Measurements from ENCODE around the gene FCRL5.
"Not testable (repeated sequence)": the region's sequence is repeated elsewhere in the genome, so short reads cannot be mapped to it uniquely, and the experiment has no call there.

The FCRL5 gene

DNA sequence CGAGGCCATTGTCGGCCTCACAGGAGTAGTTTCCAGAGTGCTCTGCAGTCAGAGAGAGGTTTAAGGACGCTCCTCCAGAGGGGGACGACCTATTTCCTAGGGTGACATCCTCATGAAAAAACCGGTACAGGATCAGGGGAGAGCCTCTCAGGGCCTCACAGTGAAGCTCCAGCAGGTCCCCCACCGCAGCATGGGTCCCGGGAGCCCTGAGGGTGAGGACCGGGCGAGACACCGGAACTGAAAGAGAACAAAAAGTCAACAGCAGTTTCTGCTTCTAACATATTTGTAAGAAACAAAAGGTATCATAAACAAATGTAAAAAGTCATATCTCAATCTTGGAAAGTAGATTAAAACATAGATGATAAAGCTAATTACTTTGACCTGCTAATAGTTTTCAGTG lies 31.3 kb downstream of the FCRL5 start:
- no peak for DNase-seq

DNA sequence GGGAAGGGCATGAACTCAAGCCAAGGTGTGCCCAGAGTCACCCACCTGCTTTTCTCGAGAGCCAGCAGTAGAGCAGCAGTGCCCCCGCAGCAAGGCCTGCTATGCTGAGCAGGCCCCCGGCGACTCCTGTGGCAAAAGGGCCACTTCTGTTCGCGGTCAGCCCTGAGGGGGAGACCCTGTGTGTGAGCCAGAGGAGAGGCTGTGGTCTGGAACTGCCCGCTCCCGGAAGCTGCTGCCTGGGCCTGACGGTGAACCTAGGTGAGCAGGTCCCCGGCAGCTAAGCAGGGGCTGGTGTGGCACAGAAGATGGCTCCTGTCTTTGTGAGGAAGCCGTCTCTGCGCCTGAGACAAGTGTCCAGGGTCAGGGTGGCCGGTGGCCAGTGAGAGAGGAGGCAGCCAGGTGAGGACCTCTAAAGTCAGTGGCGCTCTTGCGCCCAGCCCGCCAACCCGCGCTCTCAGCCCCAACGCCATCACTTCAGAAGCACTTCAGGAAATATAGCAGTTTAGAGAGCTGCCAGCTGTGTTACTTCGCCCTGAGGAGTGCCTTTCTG lies 31.9 kb downstream of the FCRL5 start:
- DNase-seq, result no peak

DNA sequence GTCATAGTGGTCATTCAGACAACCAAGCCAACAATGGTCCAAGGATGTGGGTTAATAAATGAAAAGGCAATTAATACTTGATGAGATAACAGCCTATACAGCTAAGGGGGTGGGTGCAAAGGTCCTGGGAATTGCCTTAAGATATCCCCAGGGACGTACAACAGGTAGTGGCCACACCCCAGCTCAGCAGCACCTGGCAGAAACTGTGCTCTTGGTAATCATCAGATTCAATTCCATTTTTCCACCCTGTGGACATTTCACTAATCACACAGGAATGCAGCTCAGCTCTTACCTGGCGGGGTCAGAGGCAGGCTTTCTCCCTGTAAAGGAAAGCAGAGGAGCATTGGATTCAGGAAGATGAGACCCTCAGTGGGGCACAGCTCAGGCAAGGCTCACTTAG lies 32.9 kb downstream of the FCRL5 start:
- no peak for DNase-seq

DNA sequence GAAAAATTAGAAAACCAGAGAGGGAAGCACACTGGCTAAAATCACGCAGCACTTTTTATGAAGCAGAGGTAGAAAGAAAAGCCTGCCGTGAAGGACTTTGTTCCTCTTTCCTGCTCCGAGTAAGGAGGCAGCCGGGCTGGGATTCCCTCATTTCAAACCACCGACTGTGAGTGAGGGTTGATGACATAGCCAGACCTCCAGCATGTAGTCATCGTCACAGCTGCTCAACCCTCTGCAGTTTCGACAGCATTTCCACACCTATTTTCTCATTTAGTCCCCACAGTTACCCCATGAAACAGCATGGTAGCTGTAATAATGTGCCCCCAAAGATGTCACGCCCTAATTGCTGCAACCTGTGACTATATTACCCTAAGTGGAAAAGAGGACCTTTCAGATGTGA lies 35.3 kb downstream of the FCRL5 start:
- DNase-seq, result no peak

DNA sequence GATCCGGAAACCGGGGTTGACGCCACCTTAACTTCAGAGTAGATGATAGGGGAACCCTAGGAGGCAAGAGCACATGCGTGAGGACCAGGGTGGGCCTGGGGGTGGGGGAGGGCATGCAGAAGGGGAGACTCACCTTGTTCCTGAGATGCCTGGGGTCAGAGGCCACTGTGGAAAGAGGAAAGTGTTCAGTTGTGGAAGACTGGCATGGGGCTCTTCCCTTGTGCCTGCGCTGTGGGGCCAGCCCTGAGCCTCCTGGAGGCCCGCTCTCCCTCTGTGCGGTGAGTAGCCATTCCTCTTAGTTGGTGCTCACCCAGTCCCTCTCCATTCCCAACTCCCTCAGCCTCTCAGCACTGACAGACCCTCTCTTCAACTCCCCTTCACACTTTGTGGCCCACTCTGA lies 36.6 kb downstream of the FCRL5 start:
- DNase-seq, result no peak

DNA sequence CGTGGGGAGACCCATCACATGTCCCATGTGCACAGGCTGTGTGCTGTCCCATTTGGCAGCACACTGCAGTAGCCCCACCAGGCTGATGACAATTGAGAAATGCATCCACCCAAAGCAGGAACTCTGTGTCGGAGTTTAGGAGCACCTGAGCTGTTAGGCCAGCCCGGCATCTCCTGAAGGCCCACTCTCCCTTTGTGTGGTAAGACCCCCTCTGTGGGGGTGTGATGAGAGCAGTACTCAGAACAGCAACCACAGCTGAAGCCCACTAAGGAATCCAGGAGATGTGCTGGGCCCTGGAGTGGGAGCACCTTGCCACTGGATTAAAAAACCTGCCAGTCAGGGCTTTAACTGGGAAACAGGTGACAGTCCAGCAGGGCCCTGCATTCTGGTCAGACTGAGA lies 37.2 kb downstream of the FCRL5 start:
- DNase-seq, result no peak

DNA sequence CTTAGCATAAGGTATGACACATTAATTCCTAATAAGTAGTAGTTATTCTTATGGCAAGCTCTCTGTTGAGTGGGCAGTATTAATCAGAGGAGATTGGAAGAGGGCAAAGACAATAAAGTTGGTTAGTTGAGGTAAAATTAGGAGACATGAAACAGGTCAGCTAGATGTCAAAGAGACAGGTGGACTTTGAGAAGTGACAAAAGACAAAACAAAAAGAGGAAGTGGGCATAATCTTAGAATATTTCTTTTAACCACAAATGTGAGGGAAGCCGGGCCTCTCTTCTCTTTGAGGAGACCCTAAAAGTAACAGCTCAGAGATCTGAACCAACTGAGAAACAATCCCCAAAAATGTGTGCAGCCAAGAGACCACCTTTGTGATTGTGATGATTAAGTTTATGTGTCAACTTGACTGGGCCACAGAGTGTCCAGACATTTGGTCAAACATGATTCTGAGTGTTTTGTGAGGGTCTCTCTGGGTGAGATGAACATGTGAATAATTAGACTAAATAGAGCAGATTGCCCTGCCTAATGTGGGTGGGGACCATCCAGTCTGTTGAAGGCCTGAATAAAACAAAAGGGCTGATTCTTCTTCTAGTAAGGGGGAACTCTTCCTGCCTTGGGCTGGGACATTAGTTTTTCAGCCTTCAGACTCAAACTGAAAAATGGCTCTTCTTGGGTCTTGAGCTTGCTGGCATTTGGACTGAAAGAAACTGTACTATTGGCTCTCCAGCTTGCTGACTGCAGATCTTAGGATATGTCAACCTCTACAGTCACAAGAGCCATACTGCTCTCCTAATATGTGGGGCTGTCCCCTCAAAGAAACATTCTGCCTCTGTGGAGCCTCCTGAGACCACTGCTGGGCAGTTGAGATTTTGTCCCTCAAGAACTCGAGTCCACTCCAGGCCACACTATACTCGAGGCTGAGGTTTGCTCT lies 40.0 kb downstream of the FCRL5 start:
- no peak for DNase-seq

DNA sequence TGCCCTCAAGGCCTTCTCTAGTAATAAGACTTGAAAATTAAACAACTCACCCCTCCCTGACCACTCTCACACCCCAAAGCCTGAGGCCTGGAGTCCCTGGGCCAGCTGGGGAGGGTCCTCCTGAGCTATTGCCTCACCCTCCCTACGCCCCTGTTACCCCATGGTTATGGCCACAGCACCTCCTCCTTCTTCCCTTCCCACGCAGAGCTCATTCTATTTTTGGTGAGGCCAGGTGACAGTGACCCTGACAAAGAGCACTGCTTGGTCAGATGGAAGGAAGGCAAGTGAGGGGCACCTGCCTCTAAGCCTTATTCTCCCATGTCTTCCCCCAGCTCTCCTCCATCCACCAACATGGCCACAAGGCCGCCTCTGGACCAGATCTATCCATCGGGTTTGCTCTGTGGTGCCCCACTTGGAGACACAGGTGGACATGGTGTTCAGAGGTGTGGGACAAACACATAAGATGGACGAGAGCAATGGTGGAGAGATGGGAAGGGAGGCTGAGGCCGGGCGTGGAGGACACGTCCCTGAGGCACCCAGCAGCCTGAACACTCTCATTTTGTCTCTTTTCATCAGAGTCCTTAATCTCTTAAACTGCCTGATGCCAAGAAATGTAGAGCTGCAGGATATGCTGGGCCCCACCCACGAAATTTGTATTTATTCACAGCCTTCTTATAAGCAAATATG lies 42.6 kb downstream of the FCRL5 start:
- no peak for DNase-seq

DNA sequence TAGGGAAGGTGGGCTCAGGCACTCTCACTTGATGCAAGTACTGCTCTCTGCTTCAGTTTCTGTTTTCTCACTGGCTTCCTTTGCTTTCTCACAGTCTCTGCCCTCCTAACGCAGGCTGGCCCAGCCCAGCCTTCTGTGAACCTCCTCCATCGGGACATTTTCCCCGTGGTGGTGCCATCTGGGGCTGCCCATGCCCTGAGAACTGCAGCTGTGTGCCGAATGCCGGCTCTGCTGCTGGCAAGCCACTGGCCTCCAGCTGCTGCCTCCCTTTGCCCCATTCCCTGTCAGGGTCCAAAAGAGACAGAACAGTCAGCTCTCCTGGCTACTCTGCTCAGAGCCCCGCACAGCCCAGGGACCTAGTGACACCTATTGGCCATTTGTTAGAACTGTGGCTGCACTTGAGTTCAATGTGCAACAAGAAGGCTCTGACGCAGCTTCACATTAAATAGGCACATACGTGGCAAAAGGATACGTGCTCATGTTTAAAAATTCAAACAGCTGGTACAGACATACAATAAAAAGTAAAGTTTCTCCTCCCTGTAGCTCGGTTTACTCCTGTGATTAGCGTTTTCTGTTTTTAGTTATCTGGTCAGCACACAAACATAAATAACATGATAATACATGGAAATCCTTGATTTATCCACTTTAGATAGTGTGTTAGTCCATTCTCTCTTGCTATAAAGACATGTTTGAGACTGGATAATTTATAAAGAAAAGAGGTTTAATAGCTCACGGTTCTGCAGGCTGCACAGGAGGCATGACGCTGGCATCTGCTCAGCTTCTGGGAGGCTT lies 46.6 kb downstream of the FCRL5 start:
- DNase-seq, result no peak

DNA sequence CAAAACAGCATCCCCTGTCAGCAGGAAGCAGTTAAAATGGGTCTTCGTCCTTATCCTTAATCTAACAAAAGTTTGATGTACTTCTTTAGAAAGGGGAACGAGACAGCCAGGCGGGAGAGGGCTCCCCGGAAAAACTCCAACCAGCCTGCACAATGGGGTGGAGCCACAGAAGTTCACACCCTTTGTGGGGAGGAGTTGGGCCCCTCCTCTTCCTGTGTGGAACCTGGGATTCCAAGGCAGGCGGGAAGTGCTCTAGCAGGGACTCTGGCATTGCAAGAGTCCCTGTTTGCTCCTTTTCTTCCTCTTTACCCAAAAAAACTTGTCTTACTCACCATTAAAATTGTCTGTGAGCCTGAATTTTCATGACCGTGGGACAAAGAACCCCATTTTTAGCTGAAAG lies 47.7 kb downstream of the FCRL5 start:
- no peak for DNase-seq

DNA sequence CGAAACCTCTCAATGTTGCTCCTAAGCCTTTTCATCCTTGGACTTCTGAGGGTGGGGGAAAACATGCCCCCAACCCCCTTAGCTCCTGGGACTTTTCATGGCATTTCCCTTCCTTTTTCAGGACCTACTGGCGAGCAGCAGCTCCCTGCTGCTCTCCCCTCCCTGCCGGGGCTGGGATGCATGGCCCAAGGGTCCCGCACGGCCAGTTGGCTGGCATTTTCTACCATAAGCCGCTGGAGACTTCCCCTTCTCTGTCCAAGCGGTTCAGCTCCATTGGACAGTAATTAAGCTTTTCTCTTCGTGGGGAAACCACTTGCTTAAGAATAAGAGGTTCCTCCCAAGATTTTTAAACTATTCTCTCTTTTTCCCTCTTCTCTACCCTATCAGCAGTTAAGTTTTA lies 52.8 kb downstream of the FCRL5 start:
- DNase-seq, result no peak

DNA sequence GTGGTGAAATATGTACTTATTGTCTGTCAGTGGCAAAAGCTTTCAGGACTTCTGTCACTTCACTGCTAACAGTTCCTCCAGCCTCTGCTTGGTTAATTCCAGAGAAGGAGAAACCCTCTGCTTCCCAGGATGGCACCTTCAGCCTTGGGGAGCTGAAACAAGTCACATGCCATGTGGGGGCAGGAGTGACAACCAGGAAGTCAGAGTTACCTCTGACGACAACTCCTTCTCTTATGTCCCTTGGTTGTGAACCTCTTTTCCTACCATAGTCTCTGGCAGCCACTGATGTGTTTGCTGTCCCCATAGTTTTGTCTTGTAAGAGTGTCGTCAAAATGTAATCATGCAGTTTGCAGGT lies 53.6 kb downstream of the FCRL5 start:
- DNase-seq, result no peak

DNA sequence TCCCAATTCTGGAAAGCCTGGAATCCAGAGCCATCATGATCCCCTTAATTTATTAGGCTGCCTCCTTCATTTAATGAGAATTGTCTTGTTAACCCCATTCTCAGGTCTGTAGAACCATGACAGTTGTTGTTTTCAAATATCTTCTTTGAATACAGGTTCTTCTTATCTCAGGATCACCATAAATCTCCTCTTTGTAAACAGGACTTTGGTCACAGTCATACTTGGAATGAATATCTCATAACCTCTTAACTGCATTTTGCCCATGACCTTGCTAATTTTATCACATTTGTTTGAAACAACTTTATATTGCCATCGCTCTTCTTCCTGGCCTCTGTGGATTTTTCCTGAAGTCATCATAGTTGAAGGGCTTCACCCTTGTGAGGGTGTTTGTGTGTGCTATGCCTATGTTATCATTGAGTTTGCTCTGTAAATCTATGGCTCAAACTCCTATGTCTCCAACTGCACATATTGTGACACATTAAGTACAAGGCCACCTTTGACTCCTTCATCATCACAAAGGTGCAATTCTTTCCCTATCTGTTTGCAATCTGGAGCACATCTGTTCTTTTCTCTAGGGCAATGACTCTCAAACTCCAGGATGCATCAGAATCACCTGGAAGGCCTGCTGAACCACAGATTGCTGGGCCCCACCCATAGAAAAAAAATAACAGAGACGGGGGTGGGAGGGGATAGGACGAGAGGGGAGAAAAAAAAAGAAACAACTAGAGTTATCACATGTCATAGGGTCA lies 54.2 kb downstream of the FCRL5 start:
- no peak for DNase-seq

DNA sequence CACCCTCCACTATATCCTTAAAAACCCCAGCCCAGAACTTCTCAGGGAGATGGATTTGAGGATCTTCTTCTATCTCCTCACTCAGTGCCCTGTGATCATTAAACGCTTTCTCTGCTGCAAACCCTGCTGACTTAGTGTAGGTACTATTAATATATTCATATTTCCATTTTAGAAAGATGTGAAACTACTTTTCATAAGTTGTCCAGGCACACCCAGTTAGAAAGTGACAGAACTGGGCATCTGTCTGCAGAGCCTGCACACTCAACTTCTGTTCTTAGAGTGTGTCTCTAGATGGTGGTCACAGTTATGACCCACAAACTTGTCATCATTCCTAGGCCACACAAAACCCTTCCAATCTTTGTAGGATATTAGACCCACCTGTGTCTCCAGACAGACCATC lies 55.0 kb downstream of the FCRL5 start:
- DNase-seq, result no peak

DNA sequence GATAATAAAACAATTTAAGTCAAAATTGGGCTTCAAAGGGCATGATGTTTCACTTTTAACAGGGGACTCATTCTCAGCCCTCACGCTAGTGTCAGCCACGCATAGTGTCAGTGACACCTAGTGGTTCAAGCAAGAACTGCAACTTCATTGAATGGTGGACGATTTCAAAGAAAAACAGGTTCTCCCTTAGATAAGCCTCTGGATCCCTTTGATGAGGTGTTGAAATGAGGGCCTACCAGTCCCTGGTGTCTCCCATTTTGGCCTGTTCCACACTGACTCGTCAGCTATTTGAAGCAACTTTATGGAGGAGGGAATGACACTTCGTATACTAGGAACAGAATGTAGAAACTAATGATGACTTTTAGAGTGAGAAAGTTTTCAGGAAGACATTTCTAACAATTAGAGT lies 56.2 kb downstream of the FCRL5 start:
- no peak for DNase-seq

DNA sequence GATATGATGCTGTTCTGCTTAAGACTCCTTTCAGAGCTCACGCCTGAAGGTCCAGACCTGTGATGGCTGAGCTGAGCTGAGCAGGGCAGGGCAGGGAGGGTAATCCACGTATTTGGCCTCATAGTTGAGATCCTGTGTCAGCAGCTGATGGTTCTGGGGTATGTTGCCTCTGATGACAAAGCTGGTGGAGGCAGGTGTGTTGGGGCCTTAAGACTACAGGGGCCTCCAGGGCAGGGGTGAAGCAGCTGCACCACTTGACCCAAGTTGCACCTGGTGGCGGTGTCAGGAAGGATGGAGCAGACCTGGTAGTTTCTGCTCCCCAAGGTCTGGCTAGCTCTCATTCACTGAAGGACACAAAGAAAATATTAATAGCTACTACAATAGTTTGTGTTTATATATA lies 57.0 kb downstream of the FCRL5 start:
- no peak for DNase-seq

DNA sequence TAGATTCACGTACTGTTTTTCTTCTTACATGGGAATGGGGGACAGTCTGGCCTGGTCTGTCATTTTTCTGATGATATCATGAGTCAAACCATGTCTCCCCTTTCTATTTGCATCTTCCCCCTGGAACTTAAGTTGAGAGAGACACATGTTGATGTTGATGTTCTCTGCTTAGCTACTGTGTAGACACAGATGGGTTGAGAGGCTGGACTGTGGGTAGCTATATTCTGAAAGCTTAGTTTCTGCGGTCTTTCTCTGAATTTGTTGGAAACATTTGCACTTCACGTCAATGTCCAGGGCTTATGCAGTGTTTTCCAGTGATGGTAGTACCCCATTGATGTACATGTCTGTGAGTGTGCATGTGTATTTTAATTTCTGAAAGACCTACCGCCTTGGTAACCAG lies 58.2 kb downstream of the FCRL5 start:
- no peak for DNase-seq

DNA sequence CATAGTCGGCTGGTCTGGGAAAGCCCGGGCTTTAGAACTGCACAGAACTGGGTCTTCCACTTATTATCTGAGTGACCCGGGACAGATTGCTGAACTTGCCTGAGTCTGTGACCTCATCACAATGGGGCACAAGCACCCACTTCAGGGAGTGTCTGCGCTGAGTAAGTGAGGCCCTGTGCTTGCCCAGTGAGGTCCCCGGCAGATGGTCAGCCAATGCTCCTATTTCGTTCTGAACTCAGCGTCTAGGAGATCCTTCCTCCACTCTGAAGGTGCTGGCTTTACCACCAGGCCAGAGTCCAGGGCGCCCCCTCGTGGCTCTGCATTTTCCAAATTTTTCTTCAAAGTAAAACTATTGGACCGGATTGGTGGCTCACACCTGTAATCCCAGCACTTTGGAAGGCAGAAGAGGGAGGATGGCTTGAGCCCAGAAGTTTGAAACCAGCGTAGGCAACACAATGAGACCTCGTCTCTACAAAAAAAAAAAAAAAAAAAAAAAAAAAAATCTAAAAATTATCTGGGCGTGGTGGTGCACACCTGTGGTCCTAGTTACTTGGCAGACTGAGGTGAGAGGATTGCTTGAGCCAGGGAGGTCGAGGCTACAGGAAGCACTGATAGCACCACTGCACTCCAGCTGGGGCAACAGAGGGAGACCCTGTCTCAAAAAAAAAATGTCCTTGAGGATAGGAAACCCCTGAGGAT lies 61.7 kb downstream of the FCRL5 start:
- DNase-seq, result no peak

DNA sequence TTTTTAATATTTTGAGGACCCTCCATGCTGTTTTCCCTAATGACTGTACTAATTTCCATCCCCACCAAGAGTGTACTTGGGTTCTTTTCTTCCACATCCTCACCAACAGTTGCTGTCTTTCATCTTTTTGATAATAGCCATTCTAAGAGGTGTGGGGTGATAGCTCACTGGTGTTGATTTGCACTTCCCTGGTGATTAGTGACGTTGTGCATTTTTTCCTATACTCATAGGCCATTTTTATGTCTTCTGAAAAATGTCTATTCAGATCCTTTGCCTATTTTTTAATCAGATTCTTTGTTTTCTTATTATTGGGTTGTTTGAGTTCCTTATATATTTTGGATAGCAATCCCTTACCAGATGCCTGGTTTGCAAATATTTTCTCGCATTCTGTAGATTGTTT lies 64.2 kb downstream of the FCRL5 start:
- DNase-seq, result no peak

DNA sequence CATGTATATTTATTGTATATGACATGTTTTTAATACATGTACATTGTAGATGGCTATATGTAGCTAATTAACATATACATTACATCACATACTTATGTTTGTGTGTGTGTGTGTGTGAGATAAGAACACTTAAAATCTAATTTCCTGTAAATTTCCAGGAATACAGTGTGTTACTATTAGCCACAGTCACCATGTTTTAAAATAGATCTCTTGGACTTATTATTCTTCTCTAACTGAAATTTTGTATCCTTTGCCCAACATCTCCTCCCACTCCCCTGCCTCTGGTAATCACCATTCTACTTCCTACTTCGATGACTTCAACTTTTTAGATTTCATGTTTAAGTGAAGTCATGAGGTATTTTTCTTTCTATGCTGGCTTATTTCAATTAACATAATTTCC lies 64.8 kb downstream of the FCRL5 start:
- DNase-seq, result no peak

DNA sequence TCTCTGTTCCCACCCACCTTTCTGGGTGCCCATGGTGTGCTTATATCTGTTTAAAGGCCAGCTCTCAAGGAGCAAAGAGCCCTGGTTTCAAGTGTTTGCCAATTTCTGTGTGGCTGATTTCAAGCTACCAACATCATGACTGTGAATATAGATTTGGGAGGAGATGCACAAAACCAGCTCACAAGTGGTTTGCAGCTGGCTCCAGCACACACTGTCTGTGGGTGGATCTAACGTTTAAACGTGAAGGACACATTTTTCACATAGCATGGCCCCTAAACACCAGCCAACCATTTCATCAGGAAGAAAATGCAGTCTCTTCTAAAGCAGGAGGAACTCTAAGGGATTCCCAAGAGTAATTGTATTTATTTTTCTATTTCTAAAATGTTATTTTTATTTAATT lies 65.2 kb downstream of the FCRL5 start:
- no peak for DNase-seq

DNA sequence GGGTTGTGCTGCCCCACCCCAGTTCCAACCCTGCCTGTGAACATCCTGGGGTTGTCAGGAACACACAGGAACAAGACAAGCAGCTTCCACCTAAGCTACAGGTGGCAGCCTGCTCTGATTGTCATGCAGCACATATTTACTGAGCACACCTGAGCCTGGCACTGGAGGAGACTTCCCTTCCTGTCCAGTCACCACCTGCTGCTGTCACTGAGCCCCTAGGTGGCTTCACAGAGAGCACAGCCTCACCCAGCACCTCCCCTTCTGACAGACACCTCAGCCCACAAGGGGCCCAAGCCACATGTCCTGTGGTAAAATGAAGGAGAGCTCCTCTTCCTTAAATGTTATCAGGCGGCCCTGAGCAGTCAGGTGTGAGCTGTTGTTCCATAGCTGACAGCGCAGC lies 65.9 kb downstream of the FCRL5 start:
- DNase-seq, result not testable (repeated sequence)

All from NCI-H1436 treated with DMSO at 0.1 percent for 48 hours (cell line).